HEK293 (cell line): ENCODE measurements around the gene EFHD1.

Experiments used
- CTCF ChIA-PET: fragments of 350-600 bp; formaldehyde crosslinking; extraction: SDS; loops from one replicate; lab custom pipeline; 2021; ENCODE audit warnings: antibody characterized with exemption; lab: Yijun Ruan, JAX
- POLR2A ChIA-PET: fragments of 300-600 bp; formaldehyde crosslinking; extraction: SDS; loops from one replicate; lab custom pipeline; 2020; ENCODE audit warnings: antibody characterized with exemption, inconsistent platforms; lab: Yijun Ruan, JAX
- H3K27ac ChIP-seq: fragments of 200-500 bp; sonication (Bioruptor generic); 2 replicates; pipeline ENCODE4 v1.5.1; 2014; ENCODE audit warnings: low read depth, low read length, control low read depth, inconsistent platforms; ENCODE audit errors: extremely low read depth
- H3K36me3 ChIP-seq, 2 experiments: fragments of 200-500 bp in 1 of 2; sonication (Bioruptor generic) in 1 of 2; 1 replicate in 1 of 2; 2 replicates in 1 of 2; pipeline ENCODE4 v1.5.1; 2014 to 2017; ENCODE audit warnings: inconsistent platforms in 2 of 2, low read length in 2 of 2; ENCODE audit not compliant: control insufficient read depth in 2 of 2, insufficient read depth in 1 of 2
- H3K4me1 ChIP-seq: fragments of 200-500 bp; sonication (Bioruptor generic); 2 replicates; pipeline ENCODE4 v1.5.1; 2014; ENCODE audit warnings: mild to moderate bottlenecking, low read length, inconsistent platforms; ENCODE audit not compliant: control insufficient read depth, insufficient read depth
- H3K4me3 ChIP-seq: 2 replicates; pipeline ENCODE4 v1.5.1; 2011; ENCODE audit warnings: low read depth, mild to moderate bottlenecking, control low read depth, low read length, moderate library complexity
- H3K9me3 ChIP-seq: fragments of 200-500 bp; sonication (Bioruptor generic); 2 replicates; pipeline ENCODE4 v1.5.1; 2014; ENCODE audit warnings: low read depth, low read length, inconsistent platforms; ENCODE audit not compliant: control insufficient read depth, insufficient read depth
- GLI4 ChIP-seq: fragments of 450-650 bp; formaldehyde crosslinking; IDR thresholded peaks from 2 replicates; pipeline ENCODE4 v1.5.1; 2016; ENCODE audit warnings: missing biosample characterization, missing genetic modification characterization
- GLIS1 ChIP-seq: fragments of 450-650 bp; formaldehyde crosslinking; IDR thresholded peaks from 2 replicates; pipeline ENCODE4 v1.5.1; 2016; ENCODE audit warnings: missing biosample characterization, missing genetic modification characterization
- PRDM2 ChIP-seq: fragments of 450-650 bp; formaldehyde crosslinking; IDR thresholded peaks from 2 replicates; pipeline ENCODE4 v1.5.1; 2016; ENCODE audit warnings: missing biosample characterization, missing genetic modification characterization, borderline replicate concordance
- ZBTB1 ChIP-seq: fragments of 450-650 bp; formaldehyde crosslinking; IDR thresholded peaks from 2 replicates; pipeline ENCODE4 v1.5.1; 2016; ENCODE audit warnings: missing biosample characterization, missing genetic modification characterization
- ZBTB7A ChIP-seq: fragments of 450-650 bp; formaldehyde crosslinking; IDR thresholded peaks from 2 replicates; pipeline ENCODE4 v1.5.1; 2016; ENCODE audit warnings: low read depth, missing biosample characterization, missing genetic modification characterization
- ZNF140 ChIP-seq: fragments of 450-650 bp; formaldehyde crosslinking; IDR thresholded peaks from 2 replicates; pipeline ENCODE4 v1.5.1; 2016; ENCODE audit warnings: missing biosample characterization, missing genetic modification characterization
- ZNF2 ChIP-seq: fragments of 450-650 bp; formaldehyde crosslinking; IDR thresholded peaks from 2 replicates; pipeline ENCODE4 v1.5.1; 2016; ENCODE audit warnings: missing biosample characterization, missing genetic modification characterization
- ZNF23 ChIP-seq: fragments of 450-650 bp; formaldehyde crosslinking; IDR thresholded peaks from 2 replicates; pipeline ENCODE4 v1.5.1; 2016; ENCODE audit warnings: missing biosample characterization, missing genetic modification characterization, borderline replicate concordance
- ZNF266 ChIP-seq: fragments of 450-650 bp; formaldehyde crosslinking; IDR thresholded peaks from 2 replicates; pipeline ENCODE4 v1.5.1; 2016; ENCODE audit warnings: missing biosample characterization, missing genetic modification characterization, low read depth
- ZNF302 ChIP-seq: fragments of 450-650 bp; formaldehyde crosslinking; IDR thresholded peaks from 2 replicates; pipeline ENCODE4 v1.5.1; 2016; ENCODE audit warnings: missing biosample characterization, missing genetic modification characterization, low read depth
- ZNF311 ChIP-seq: fragments of 450-650 bp; formaldehyde crosslinking; IDR thresholded peaks from 2 replicates; pipeline ENCODE4 v1.5.1; 2017; ENCODE audit warnings: missing biosample characterization, missing genetic modification characterization, borderline replicate concordance
- ZNF335 ChIP-seq: fragments of 450-650 bp; formaldehyde crosslinking; conservative IDR thresholded peaks from 2 replicates; pipeline ENCODE4 v1.5.1; 2016; ENCODE audit warnings: missing biosample characterization, missing genetic modification characterization
- ZNF416 ChIP-seq: fragments of 450-650 bp; formaldehyde crosslinking; IDR thresholded peaks from 2 replicates; pipeline ENCODE4 v1.5.1; 2016; ENCODE audit warnings: missing biosample characterization, missing genetic modification characterization
- ZNF510 ChIP-seq: fragments of 450-650 bp; formaldehyde crosslinking; IDR thresholded peaks from 2 replicates; pipeline ENCODE4 v1.5.1; 2018; ENCODE audit warnings: mild to moderate bottlenecking, missing genetic modification characterization, missing biosample characterization; ENCODE audit not compliant: insufficient replicate concordance
- ZNF530 ChIP-seq: fragments of 450-650 bp; formaldehyde crosslinking; IDR thresholded peaks from 2 replicates; pipeline ENCODE4 v1.5.1; 2016; ENCODE audit warnings: low read depth, missing biosample characterization, missing genetic modification characterization
- ZNF555 ChIP-seq: fragments of 450-650 bp; formaldehyde crosslinking; conservative IDR thresholded peaks from 2 replicates; pipeline ENCODE4 v1.5.1; 2017; ENCODE audit warnings: missing biosample characterization, mild to moderate bottlenecking, missing genetic modification characterization, inconsistent platforms
- ZNF560 ChIP-seq: fragments of 450-650 bp; formaldehyde crosslinking; IDR thresholded peaks from 2 replicates; pipeline ENCODE4 v1.5.1; 2017; ENCODE audit warnings: missing biosample characterization, missing genetic modification characterization, borderline replicate concordance
- ZNF629 ChIP-seq: fragments of 450-650 bp; formaldehyde crosslinking; IDR thresholded peaks from 2 replicates; pipeline ENCODE4 v1.5.1; 2017; ENCODE audit warnings: missing biosample characterization, missing genetic modification characterization
- ZNF658 ChIP-seq: fragments of 450-650 bp; formaldehyde crosslinking; IDR thresholded peaks from 2 replicates; pipeline ENCODE4; 2016; ENCODE audit warnings: missing biosample characterization, missing genetic modification characterization
- ZNF664 ChIP-seq: fragments of 450-650 bp; formaldehyde crosslinking; IDR thresholded peaks from 2 replicates; pipeline ENCODE4 v1.5.1; 2016; ENCODE audit warnings: missing biosample characterization, missing genetic modification characterization
- ZNF792 ChIP-seq: fragments of 450-650 bp; formaldehyde crosslinking; IDR thresholded peaks from 2 replicates; pipeline ENCODE4 v1.5.1; 2016; ENCODE audit warnings: missing biosample characterization, missing genetic modification characterization
- TF ChIP-seq, protein P1 (sequence below): fragments of 450-650 bp; formaldehyde crosslinking; IDR thresholded peaks from 2 replicates; pipeline ENCODE4 v1.5.1; 2017; ENCODE audit warnings: missing biosample characterization, missing genetic modification characterization
- TF ChIP-seq, protein P2 (sequence below): fragments of 450-650 bp; IDR thresholded peaks from 2 replicates; pipeline ENCODE4 v1.5.1; 2018; ENCODE audit warnings: missing biosample characterization, mild to moderate bottlenecking, missing genetic modification characterization
- TF ChIP-seq, protein P3 (sequence below): fragments of 450-650 bp; IDR thresholded peaks from 2 replicates; pipeline ENCODE4 v1.5.1; 2018; ENCODE audit warnings: missing biosample characterization, missing genetic modification characterization

The EFHD1 gene

GRCh38 chr2:232600053-232600773, 33.2 kb upstream of the EFHD1 start (continued):
- TF ChIP-seq ZNF266 (tag by site-specific recombination) (no peak), ZNF311 (no peak), GLIS1 (tag by site-specific recombination) (no peak), ZNF560 (tag by site-specific recombination) (no peak), ZNF658 (tag by site-specific recombination) (no peak), ZBTB1 (no peak)

DNA sequence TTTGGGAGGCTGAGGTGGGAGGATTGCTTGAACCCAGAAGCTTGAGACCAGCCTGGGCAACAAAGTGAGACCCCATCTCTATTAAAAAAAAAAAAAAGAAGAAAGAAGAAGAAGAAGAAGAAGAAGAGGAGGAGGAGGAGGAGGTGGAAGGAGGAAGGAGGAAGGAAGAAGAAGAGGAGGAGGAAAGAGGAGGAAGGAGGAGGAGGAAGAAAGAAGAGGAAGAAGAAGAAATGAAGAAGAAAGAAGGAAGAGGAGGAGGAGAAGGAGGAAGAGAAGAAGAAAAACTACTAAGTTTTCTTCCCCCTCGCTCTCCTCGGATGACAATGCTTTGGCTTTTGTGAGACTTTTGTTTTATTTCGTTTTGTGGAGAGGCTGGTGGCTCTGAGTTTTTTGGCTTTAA, 30.1 kb upstream of the EFHD1 start:
- ChIA-PET POLR2A (no interaction called here), CTCF (interaction anchor here (1.3 kb wide), 1 partner anchor 9 kb away, joined by 4 read pairs; no protein-coding TSS in a partner anchor)
- H3K36me3 ChIP-seq = no peaks in the 10 kb centered on the region

GRCh38 chr2:232604535-232604934, 28.9 kb upstream of the EFHD1 start:
- CTCF ChIA-PET = interaction anchor here (1.2 to 1.3 kb wide), 3 partner anchors 8 to 45 kb away, joined by 3 to 4 read pairs (median 3); no protein-coding TSS in a partner anchor
- POLR2A ChIA-PET = no interaction called here
- no peak for TF ChIP-seq ZNF23 (tag by site-specific recombination)
- TF ChIP-seq GLI4 (tag by site-specific recombination) = no peak
- TF ChIP-seq ZNF416 (tag by site-specific recombination) = no peak
- TF ChIP-seq ZNF510 (tag by site-specific recombination) = no peak
- no peak for TF ChIP-seq ZBTB7A
- no peak for TF ChIP-seq PRDM2 (tag by site-specific recombination)
- no peak for TF ChIP-seq ZNF629 (tag by site-specific recombination)
- TF ChIP-seq, protein P1, sequence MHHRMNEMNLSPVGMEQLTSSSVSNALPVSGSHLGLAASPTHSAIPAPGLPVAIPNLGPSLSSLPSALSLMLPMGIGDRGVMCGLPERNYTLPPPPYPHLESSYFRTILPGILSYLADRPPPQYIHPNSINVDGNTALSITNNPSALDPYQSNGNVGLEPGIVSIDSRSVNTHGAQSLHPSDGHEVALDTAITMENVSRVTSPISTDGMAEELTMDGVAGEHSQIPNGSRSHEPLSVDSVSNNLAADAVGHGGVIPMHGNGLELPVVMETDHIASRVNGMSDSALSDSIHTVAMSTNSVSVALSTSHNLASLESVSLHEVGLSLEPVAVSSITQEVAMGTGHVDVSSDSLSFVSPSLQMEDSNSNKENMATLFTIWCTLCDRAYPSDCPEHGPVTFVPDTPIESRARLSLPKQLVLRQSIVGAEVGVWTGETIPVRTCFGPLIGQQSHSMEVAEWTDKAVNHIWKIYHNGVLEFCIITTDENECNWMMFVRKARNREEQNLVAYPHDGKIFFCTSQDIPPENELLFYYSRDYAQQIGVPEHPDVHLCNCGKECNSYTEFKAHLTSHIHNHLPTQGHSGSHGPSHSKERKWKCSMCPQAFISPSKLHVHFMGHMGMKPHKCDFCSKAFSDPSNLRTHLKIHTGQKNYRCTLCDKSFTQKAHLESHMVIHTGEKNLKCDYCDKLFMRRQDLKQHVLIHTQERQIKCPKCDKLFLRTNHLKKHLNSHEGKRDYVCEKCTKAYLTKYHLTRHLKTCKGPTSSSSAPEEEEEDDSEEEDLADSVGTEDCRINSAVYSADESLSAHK = no peak
- no peak for TF ChIP-seq ZNF664 (tag by site-specific recombination)
- TF ChIP-seq ZNF140 (tag by site-specific recombination) = no peak
- TF ChIP-seq, protein P2, sequence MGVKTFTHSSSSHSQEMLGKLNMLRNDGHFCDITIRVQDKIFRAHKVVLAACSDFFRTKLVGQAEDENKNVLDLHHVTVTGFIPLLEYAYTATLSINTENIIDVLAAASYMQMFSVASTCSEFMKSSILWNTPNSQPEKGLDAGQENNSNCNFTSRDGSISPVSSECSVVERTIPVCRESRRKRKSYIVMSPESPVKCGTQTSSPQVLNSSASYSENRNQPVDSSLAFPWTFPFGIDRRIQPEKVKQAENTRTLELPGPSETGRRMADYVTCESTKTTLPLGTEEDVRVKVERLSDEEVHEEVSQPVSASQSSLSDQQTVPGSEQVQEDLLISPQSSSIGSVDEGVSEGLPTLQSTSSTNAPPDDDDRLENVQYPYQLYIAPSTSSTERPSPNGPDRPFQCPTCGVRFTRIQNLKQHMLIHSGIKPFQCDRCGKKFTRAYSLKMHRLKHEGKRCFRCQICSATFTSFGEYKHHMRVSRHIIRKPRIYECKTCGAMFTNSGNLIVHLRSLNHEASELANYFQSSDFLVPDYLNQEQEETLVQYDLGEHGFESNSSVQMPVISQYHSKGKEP (tag by site-specific recombination) = no peak
- no peak for TF ChIP-seq ZNF792 (tag by site-specific recombination)

More for the DNA sequence above, 30.1 kb upstream of the EFHD1 start:
- H3K9me3 ChIP-seq = no peaks in the 10 kb centered on the region
- no peaks in the 10 kb centered on the region for H3K4me1 ChIP-seq
- no peak overlapping the region for H3K27ac ChIP-seq
- no peak for TF ChIP-seq ZNF658 (tag by site-specific recombination)
- no peak for TF ChIP-seq ZNF302 (tag by site-specific recombination)
- TF ChIP-seq ZNF335 (tag by site-specific recombination) = no peak
- TF ChIP-seq ZNF629 (tag by site-specific recombination) = no peak
- TF ChIP-seq ZNF530 (tag by site-specific recombination) = no peak
- TF ChIP-seq ZNF555 (tag by site-specific recombination) = no peak
- TF ChIP-seq, protein P3, sequence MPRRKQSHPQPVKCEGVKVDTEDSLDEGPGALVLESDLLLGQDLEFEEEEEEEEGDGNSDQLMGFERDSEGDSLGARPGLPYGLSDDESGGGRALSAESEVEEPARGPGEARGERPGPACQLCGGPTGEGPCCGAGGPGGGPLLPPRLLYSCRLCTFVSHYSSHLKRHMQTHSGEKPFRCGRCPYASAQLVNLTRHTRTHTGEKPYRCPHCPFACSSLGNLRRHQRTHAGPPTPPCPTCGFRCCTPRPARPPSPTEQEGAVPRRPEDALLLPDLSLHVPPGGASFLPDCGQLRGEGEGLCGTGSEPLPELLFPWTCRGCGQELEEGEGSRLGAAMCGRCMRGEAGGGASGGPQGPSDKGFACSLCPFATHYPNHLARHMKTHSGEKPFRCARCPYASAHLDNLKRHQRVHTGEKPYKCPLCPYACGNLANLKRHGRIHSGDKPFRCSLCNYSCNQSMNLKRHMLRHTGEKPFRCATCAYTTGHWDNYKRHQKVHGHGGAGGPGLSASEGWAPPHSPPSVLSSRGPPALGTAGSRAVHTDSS (tag by site-specific recombination) = peak; percentile 87
- TF ChIP-seq ZNF2 = no peak
- no peak overlapping the region for H3K4me3 ChIP-seq

More at GRCh38 chr2:232604535-232604934, 28.9 kb upstream of the EFHD1 start:
- Histone ChIP-seq H3K4me1 (no peaks in the 10 kb centered on the region), H3K4me3 (no peak overlapping the region), H3K36me3 (no peaks in the 10 kb centered on the region), H3K27ac (no peak overlapping the region), H3K9me3 (no peaks in the 10 kb centered on the region)
